OCI-LY7 (cell line): Measurements from ENCODE around the gene RPS15A. TPM values are rescaled to one million over a fixed set of nuclear protein-coding genes. Genes with fewer than 3 reads are reported as not detected.
"Not testable (repeated sequence)": the region's sequence is repeated elsewhere in the genome, so short reads cannot be mapped to it uniquely, and the experiment has no call there.

Experiments used
- BruUV-seq: library from RNA; stranded (reverse); fragments of 400-500 nt; replicated peaks from 2 replicates; lab custom pipeline; 2021; lab: Mats Ljungman, UMichigan
- CTCF ChIA-PET: fragments of 300-600 bp; sonication (Branson Sonifier 250); formaldehyde crosslinking; loops from one replicate; lab custom pipeline; 2022; ENCODE audit warnings: antibody characterized with exemption; ENCODE audit not compliant: unreplicated experiment; lab: Charles Lee
- POLR2A ChIA-PET: fragments of 300-600 bp; sonication (Branson Sonifier 250); formaldehyde crosslinking; loops from one replicate; lab custom pipeline; 2022; ENCODE audit warnings: antibody characterized with exemption; lab: Charles Lee
- DNase-seq: peaks from one replicate; pipeline ENCODE4 v3.0.0-alpha.2; 2015; ENCODE audit warnings: low spot score
- H2AFZ ChIP-seq: fragments of 200-600 bp; sonication (generic), shearing (Covaris generic); 2 replicates; pipeline ENCODE4 v1.6.1; 2014; ENCODE audit warnings: mild to moderate bottlenecking, antibody characterized with exemption, low read length, moderate library complexity
- H3K27ac ChIP-seq: fragments of 200-600 bp; sonication (generic); 2 replicates; pipeline ENCODE4 v1.5.1; 2014; ENCODE audit warnings: mixed run types, low read depth, mild to moderate bottlenecking, moderate library complexity, low read length, inconsistent platforms; ENCODE audit not compliant: poor library complexity, severe bottlenecking
- H3K36me3 ChIP-seq: fragments of 200-600 bp; sonication (generic); 2 replicates; pipeline ENCODE4 v1.6.1; 2014; ENCODE audit warnings: mild to moderate bottlenecking, antibody characterized with exemption, low read length, moderate library complexity, mixed read lengths; ENCODE audit not compliant: insufficient read depth
- H3K4me1 ChIP-seq: fragments of 200-600 bp; sonication (generic); 2 replicates; pipeline ENCODE4 v1.5.1; 2014; ENCODE audit warnings: mild to moderate bottlenecking, low read length; ENCODE audit not compliant: insufficient read depth, poor library complexity, severe bottlenecking
- H3K4me2 ChIP-seq: fragments of 200-600 bp; sonication (generic); 2 replicates; pipeline ENCODE4 v1.6.1; 2014; ENCODE audit warnings: mild to moderate bottlenecking, low read length
- H3K4me3 ChIP-seq: fragments of 200-600 bp; sonication (generic); 2 replicates; pipeline ENCODE4 v1.5.1; 2014; ENCODE audit warnings: mild to moderate bottlenecking, low read depth, low read length; ENCODE audit not compliant: poor library complexity, severe bottlenecking
- H3K79me2 ChIP-seq: fragments of 200-600 bp; sonication (generic); 2 replicates; pipeline ENCODE4 v1.6.1; 2016; ENCODE audit warnings: low read depth, mild to moderate bottlenecking, low read length, moderate library complexity, mixed read lengths; ENCODE audit not compliant: insufficient read depth
- H3K9me2 ChIP-seq: fragments of 200-600 bp; sonication (generic); 2 replicates; pipeline ENCODE4 v1.6.1; 2016; ENCODE audit warnings: mild to moderate bottlenecking, low read length, mixed read lengths; ENCODE audit not compliant: insufficient read depth
- H3K9me3 ChIP-seq: fragments of 200-600 bp; sonication (generic); 2 replicates; pipeline ENCODE4 v1.6.1; 2014; ENCODE audit warnings: mild to moderate bottlenecking, mixed run types, low read length, mixed read lengths
- H4K20me1 ChIP-seq: fragments of 200-600 bp; sonication (generic); 2 replicates; pipeline ENCODE4 v1.6.1; 2014; ENCODE audit warnings: mild to moderate bottlenecking, antibody characterized with exemption, low read length, moderate library complexity, mixed read lengths; ENCODE audit not compliant: insufficient read depth
- intact Hi-C: fragments of 100-400 bp; cut with micrococcal nuclease; formaldehyde crosslinking; loops from one replicate; pipeline ENCODE4 v1.10.0; 2022; ENCODE audit not compliant: unreplicated experiment
- total RNA-seq, 2 experiments: library from RNA; depleted of rRNA in 1 of 2; stranded (reverse); fragments of >200 nt in 1 of 2; shearing (Covaris generic) in 1 of 2; gene quantifications; 2 replicates each; pipeline ENCODE4 v1.2.3, GENCODE V29; 2014 to 2022
- TF ChIP-seq, protein P1 (sequence below): fragments of 200-600 bp; sonication (generic); conservative IDR thresholded peaks from 2 replicates; pipeline ENCODE4 v1.5.1; 2014; ENCODE audit warnings: mild to moderate bottlenecking, antibody characterized with exemption, low read length, moderate library complexity, mixed read lengths

RPS15A gene
- total RNA-seq, 2 experiments from 2014 or later, result 1,902 to 2,645 TPM

DNA sequence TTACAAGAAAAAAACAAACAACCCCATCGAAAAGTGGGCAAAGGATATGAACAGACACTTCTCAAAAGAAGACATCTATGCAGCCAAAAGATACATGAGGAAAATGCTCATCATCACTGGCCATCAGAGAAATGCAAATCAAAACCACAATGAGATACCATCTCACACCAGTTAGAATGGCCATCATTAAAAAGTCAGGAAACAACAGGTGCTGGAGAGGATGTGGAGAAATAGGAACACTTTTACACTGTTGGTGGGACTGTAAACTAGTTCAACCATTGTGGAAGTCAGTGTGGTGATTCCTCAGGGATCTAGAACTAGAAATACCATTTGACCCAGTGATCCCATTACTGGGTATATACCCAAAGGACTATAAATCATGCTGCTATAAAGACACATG, 12.5 kb downstream of the RPS15A start:
- intact Hi-C loops, CTCF ChIA-PET, H3K4me3 ChIP-seq, H3K9me3 ChIP-seq, BruUV-seq, H3K9me2 ChIP-seq, POLR2A ChIA-PET, H3K79me2 ChIP-seq, H4K20me1 ChIP-seq, H3K36me3 ChIP-seq, H3K27ac ChIP-seq, DNase-seq, H3K4me1 ChIP-seq, H3K4me2 ChIP-seq, H2AFZ ChIP-seq: not testable (repeated sequence)

DNA sequence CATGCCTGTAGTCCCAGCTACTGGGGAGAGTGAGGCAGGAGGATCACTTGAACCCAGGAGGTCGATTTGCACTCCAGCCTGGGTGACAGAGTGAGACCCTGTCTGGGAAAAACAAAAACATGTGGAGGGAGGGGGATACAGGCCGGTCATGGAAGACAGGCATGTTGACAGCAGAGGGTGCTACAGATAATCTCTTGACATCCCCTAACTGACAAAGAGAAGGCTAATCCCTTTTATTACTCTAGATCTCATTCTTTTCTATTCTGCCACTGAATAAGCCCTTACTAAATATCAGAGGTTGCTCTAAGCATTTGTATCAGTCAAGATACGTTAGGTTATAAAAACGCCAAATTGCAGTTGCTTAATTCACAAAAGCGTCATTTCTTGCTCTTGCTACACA, 13.8 kb downstream of the RPS15A start:
- H3K27ac ChIP-seq, H3K4me1 ChIP-seq, H3K9me2 ChIP-seq, H3K79me2 ChIP-seq, H3K4me2 ChIP-seq, H4K20me1 ChIP-seq, H2AFZ ChIP-seq, H3K36me3 ChIP-seq, DNase-seq, BruUV-seq, POLR2A ChIA-PET, H3K4me3 ChIP-seq, H3K9me3 ChIP-seq, intact Hi-C loops, CTCF ChIA-PET: not testable (repeated sequence)
- TF ChIP-seq, protein P1, sequence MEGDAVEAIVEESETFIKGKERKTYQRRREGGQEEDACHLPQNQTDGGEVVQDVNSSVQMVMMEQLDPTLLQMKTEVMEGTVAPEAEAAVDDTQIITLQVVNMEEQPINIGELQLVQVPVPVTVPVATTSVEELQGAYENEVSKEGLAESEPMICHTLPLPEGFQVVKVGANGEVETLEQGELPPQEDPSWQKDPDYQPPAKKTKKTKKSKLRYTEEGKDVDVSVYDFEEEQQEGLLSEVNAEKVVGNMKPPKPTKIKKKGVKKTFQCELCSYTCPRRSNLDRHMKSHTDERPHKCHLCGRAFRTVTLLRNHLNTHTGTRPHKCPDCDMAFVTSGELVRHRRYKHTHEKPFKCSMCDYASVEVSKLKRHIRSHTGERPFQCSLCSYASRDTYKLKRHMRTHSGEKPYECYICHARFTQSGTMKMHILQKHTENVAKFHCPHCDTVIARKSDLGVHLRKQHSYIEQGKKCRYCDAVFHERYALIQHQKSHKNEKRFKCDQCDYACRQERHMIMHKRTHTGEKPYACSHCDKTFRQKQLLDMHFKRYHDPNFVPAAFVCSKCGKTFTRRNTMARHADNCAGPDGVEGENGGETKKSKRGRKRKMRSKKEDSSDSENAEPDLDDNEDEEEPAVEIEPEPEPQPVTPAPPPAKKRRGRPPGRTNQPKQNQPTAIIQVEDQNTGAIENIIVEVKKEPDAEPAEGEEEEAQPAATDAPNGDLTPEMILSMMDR, result 0 out of 2 replicates have a peak, but pooled peaks have one; percentile 17

DNA sequence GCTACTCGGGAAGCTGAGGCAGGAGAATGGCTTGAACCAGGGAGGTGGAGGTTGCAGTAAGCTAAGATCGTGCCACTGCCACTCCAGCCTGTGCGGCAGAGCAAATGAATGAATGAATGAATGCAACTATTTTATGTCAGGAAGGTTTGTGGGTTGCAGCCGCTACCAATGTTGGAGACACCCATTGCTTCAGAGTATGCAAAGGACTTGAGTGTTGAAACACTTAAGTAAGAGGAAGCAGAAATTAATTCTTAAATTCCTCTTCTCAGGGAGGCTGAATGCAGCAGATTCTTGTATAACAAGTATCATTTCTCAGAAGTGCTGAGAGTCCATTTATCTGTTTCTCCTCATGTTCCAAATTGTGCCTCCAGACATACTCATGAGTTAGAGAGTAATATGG, 15.5 kb downstream of the RPS15A start:
- H3K4me1 ChIP-seq, H3K9me2 ChIP-seq, H3K9me3 ChIP-seq, H3K4me3 ChIP-seq, BruUV-seq, H3K36me3 ChIP-seq, H4K20me1 ChIP-seq, H3K4me2 ChIP-seq, CTCF ChIA-PET, H2AFZ ChIP-seq, intact Hi-C loops, POLR2A ChIA-PET, DNase-seq, H3K79me2 ChIP-seq, H3K27ac ChIP-seq: not testable (repeated sequence)

DNA sequence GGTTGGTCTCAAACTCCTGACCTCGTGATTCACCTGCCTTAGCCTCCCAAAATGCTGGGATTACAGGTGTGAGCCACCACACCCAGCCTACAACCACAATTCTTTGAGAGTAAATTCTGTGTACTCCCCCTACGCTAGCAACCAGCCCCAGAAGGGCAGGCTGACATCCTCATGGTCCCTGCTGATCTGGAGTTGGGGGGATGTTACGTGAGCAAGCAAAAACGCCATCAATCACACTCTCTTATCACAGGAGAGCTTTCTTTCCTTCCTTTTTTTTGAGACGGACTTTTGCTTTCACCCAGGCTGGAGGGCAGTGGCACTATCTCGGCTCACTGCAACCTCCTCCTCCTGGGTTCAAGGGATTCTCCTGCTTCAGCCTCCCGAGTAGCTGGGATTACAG, 18.0 kb downstream of the RPS15A start:
- H3K9me3 ChIP-seq, CTCF ChIA-PET, H3K79me2 ChIP-seq, H3K4me2 ChIP-seq, H2AFZ ChIP-seq, H3K36me3 ChIP-seq, H3K9me2 ChIP-seq, DNase-seq, H3K27ac ChIP-seq, H3K4me1 ChIP-seq, H3K4me3 ChIP-seq, BruUV-seq, intact Hi-C loops, H4K20me1 ChIP-seq: not testable (repeated sequence)
- POLR2A ChIA-PET, result interaction anchor here (0.7 kb wide), 1 partner anchor 1528 kb away, joined by 3 read pairs; no protein-coding TSS in a partner anchor

DNA sequence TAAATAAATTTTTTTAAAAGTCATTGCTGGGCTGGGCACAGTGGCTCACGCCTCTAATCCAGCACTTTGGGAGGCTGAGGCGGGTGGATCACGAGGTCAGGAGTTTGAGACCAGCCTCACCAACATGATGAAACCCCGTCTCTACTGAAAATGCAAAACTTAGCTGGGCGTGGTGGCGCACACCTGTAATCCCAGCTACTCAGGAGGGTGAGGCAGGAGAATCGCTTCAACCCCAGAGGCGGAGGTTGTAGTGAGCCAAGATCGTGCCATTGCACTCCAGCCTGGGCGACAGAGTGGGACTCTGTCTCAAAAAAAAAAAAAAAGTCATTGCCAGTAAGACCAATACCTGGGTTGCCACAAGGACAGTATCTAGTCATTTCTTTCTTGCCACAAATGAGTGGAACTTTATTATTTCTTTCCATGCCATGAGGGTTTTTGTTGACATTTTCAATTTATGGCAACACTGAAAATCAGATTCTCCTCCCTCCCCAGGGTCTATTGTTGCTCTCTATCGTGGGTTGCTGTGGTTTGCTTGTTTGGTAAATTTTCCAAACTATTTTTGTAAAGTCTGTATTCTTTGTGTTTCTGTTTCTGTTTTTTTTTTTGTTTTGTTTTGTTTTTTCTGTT, 19.7 kb downstream of the RPS15A start:
- H4K20me1 ChIP-seq, H3K9me2 ChIP-seq, H3K4me2 ChIP-seq, H3K9me3 ChIP-seq, DNase-seq, POLR2A ChIA-PET, H3K79me2 ChIP-seq, H3K4me1 ChIP-seq, H3K4me3 ChIP-seq, H3K36me3 ChIP-seq, H3K27ac ChIP-seq, CTCF ChIA-PET, BruUV-seq, H2AFZ ChIP-seq, intact Hi-C loops: not testable (repeated sequence)

DNA sequence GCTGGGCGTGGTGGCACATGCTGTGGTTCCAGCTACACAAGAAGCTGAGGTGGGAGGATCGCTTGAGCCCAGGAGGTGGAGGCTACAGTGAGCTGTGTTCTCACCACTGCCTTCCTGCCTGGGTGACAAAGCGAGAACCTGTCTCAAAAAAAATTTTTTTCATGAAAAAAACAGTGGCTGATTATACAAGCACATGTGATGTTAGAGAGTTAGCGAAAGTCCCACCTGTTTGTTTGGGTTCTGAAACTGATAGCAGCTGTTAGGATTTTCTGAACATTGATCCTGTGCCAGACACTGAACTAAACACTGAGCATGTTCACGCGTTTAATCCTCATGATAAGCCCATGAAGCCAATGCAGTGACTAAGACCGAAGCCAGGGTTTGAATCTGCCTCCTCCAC, 22.9 kb downstream of the RPS15A start:
- H3K9me3 ChIP-seq, POLR2A ChIA-PET, DNase-seq: not testable (repeated sequence)

More for the DNA sequence above, 22.9 kb downstream of the RPS15A start:
- H3K36me3 ChIP-seq, intact Hi-C loops, H2AFZ ChIP-seq, H3K4me1 ChIP-seq, H3K4me3 ChIP-seq, H3K4me2 ChIP-seq, H3K27ac ChIP-seq, H3K79me2 ChIP-seq, H3K9me2 ChIP-seq, BruUV-seq, H4K20me1 ChIP-seq, CTCF ChIA-PET: not testable (repeated sequence)
